ENCODE results near the gene GBF1.

DNA sequence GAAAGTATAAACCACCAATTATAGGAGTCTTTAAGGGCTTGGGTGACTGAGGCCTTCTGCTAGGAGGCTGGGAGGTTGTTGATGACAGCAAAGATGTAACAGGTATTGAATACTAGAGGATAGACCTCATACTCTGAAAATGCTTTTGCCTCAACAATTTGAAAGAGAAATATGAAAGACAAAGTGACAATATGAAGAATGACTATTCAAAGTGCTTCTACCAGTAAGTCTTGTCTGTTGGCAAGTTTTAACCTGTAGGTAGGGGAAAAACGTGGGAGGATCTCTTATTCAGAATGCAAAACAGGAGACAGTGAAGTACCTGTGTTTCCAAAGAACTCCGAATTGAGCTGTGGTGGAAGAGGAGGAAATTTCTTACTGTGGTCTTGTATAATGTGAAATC, 38.2 kb downstream of the GBF1 start:
- no peak for TF ChIP-seq POLR2A (IDR thresholded peaks at IDR 0.05)
- TF ChIP-seq, protein P1, sequence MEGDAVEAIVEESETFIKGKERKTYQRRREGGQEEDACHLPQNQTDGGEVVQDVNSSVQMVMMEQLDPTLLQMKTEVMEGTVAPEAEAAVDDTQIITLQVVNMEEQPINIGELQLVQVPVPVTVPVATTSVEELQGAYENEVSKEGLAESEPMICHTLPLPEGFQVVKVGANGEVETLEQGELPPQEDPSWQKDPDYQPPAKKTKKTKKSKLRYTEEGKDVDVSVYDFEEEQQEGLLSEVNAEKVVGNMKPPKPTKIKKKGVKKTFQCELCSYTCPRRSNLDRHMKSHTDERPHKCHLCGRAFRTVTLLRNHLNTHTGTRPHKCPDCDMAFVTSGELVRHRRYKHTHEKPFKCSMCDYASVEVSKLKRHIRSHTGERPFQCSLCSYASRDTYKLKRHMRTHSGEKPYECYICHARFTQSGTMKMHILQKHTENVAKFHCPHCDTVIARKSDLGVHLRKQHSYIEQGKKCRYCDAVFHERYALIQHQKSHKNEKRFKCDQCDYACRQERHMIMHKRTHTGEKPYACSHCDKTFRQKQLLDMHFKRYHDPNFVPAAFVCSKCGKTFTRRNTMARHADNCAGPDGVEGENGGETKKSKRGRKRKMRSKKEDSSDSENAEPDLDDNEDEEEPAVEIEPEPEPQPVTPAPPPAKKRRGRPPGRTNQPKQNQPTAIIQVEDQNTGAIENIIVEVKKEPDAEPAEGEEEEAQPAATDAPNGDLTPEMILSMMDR (IDR thresholded peaks at IDR 0.05 in 4 of 5, conservative IDR thresholded peaks at IDR 0.05 in 1 of 5) = no peak

Data from gastrocnemius medialis (tissue), 4 donors.